Middle frontal gyrus (tissue), 1 donor: ENCODE results near the gene RGS1.

Experiments used
- DNase-seq: peaks from one replicate; pipeline ENCODE4 v3.0.0-alpha.2; 2015; ENCODE audit warnings: low spot score; ENCODE audit errors: extremely low spot score

RGS1 gene

GRCh38 chr1:192580351-192580962 is 4.9 kb downstream of the RGS1 start:
- DNase-seq = no peak

- no peak for DNase-seq
Observed at GRCh38 chr1:192581131-192581927, 5.8 kb downstream of the RGS1 start.

DNA sequence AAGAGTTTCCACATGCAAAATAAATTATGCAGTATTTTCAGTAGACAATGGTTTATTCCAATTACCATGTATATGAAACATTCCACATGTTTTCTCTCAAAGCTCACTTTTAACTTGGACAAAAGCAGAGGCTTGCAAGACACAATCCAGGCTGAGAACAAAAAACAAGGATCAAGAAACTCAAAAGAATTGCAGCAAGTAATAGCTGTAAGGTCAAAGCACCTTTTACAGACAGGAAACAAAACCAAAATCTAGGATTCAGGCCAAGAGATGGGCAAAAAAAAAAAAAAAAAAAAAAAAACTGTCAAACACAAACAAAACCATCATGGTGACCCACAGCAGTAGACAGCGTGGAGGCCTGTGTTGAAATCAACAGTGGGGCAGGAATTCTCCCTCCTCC is 9.3 kb downstream of the RGS1 start:
- no peak for DNase-seq

DNA sequence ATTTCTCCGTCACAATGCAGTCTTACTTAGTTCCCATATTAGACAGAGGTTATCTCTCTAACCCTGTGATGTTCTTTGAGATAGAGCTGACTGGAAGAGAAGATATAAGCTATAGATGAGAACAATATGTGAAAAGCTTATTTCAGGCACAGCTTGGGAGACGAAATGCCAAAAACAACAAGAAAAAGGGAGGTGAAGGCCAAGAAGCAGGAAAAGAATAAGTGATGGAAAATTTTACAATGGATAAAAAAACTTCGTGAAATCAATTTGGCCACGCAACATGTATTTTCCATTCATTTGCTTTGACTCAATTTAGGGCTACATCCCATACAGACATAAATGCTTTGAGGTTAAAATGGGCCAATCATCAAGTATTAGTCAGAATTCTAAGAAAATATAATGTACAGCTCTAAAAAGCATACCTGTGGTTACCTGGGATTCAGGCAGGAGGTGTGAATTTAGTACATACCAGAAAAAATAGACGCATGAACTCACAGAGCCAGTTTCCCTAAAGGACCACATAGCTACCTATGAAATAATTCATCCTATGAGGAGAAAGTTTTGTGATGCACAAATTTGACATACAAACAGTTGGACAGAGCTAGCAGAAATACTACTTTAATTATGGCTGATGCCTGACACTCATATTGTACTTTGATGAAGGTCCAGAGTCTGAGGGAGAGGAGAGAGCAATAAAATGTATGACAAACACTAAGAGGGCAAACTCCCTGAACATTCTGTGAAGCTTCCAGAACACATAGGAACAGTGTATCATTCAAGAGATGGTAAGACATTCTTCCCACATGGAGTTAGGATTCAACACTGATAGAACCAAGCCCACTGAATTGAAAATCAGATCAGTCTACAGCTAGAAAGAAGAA is 12.1 kb downstream of the RGS1 start:
- no peak for DNase-seq

DNA sequence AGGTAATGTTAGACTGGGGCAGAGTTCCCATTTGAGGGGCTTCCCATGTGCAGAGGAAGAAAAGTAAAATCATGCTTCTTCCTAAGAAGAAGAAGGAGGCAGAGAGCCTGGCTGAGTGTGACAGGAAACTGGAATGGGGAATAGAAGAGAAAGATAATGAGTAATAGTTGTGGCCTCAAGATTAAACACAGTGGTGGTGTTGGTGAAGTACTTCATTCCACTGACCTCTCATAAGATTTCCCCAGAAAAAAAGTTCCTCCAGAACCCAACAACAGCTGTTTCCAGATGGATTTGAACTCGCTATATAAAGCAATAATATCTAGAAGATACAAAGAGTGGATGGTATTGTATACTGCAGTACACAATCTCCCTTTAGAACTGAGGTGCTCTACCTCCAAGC is 13.0 kb downstream of the RGS1 start:
- no peak for DNase-seq

- DNase-seq = no peak
Observed at GRCh38 chr1:192589813-192590212, 14.2 kb downstream of the RGS1 start.

GRCh38 chr1:192592517-192592916 is 16.9 kb downstream of the RGS1 start:
- DNase-seq = no peak

GRCh38 chr1:192592981-192593708 is 17.6 kb downstream of the RGS1 start:
- DNase-seq = no peak

DNA sequence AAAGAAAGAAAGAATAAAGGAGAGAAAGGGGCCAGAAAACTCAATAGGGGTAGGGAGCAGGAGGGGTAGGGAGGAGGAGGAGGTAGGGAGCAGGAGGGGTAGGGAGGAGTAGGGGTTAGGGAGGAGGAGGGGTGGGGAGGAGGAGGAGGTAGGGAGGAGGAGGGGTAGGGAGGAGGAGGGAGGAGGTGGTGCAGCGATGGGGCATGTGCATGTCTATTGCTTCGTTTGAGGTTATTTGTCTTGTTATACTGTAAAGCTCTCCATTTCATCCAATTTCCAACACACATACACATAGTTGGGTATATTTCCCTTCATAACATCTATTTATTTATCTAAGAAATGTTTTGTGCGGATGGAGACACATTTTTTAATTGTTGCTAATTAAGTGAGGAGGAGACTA is 19.7 kb downstream of the RGS1 start:
- no peak for DNase-seq

- no peak for DNase-seq
Observed at GRCh38 chr1:192598589-192598988, 23.0 kb downstream of the RGS1 start.

DNA sequence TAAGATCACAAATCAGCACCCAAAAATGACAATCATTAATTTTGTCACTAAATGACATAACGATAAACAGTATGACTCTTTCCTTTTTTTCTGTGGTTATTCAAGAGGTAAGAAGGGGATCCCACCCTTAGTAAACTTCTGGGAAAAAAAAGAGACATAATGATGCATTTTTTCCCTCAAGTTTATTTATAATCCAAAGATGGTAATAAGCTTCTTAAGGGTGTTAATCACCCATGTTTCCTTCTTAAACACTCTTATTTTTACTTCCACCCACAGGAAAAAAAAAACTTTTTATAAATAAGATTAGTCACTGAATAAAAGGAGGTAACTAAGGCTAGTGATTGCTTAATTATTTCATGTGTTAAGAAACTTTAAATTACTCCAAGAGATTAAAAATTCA is 24.7 kb downstream of the RGS1 start:
- no peak for DNase-seq

GRCh38 chr1:192601143-192601542 is 25.6 kb downstream of the RGS1 start:
- DNase-seq = no peak

DNA sequence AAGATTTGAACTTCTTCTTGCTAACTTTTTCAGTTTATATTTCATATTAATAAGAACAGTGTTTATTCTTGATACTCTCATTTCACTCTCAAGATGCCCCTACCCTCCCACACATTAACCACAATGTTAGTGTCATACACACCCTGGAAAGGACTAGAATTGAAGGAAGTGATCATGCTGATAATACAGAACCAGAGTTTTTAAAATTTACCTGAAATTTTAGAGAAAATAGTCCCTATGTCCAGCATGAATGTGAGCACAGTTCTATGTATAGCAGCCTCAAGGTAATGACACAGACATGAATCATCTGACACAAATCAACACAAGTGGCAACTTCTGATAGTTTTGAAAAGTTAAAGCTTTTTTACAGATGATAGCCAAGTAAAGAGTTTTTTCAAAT is 26.0 kb downstream of the RGS1 start:
- DNase-seq = no peak

DNA sequence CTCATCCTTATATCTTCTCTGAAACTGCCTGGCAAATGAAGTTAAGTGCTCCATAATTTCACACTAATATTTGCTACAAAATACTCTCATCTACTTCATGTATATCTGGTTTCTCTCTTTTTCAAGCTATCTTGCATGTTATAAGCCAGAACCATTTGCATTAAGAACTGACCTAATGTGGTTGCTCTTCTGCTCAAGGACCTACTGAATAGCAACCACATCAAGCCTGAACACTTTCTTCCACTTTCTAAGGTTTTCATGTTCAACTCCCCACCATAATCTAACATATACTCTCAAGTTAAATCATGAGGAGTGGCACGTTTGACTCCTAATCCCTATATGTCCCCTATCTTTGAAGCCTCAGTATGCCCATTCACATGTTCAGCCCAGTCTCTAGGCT is 27.2 kb downstream of the RGS1 start:
- no peak for DNase-seq

DNA sequence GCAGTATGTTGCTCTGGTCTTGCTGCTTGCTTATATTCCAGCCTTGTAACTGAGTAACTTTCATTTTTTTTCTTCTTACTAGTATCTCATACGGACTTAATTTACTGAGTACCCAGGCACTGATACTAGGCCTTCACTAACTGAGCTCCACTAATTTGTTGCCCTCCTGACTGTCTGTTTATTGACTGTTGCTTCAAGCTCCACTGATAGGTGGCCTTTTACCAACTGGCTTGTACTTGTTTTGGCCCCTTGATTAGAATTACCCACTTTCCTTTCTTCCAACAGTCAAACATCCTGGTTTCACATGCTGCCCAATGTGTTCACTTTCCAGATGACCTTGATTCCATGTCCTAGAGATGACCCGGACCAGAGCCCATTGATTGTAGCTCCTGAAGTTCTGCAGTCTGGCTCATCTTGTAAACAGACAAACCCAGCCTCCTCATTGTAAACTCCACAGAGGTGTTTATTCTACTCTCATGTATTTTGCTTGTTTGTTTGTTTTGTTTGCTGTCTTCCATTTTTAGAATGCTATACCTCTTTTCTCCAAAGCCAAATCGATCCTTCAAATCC is 27.7 kb downstream of the RGS1 start:
- no peak for DNase-seq

DNA sequence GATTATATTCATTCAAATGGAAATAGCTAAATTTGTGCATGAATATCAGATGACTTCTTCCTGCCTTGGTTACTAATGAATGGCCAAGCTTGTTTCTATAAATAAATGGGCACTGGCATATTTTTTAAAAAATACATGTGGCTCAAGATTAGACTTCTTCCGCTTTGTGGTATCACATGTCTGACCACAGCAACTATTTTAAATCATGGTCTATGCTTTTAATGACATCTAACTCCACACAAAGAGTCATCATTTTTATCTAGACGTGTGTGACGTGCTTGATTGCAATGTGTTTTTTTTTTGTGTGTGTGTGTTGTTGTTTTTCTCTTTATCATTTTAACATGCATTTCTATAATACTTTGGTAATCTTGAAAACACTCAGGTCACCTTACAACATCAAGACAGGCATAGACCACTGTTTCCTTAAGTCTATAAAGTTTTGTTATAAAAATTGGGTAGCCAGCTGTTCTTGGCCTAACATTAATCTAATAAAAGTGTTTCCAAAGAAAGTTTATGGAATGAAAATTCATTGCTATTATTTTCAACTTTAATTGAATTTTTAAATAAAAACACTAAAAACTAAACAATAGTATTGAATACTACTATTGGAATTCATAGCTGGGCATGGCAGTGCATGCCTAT is 29.5 kb downstream of the RGS1 start:
- no peak for DNase-seq

DNA sequence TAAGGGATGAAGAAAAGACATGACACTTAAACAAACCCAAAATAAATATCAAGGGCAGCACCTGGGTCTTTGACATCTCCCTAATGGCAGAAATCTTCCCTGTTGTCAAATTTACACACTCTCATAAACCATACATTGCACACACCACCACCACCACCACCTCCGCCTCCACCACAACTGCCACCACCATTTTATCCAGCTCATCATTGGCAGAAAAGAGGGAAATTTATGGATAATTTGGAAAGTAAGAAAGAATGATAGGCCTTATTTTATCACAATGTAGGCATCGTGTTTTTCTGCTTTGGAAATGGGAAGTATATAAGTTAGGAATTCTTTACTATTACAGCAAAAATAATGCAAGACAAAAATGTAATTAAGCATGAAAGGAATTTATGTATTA is 33.1 kb downstream of the RGS1 start:
- no peak for DNase-seq

DNA sequence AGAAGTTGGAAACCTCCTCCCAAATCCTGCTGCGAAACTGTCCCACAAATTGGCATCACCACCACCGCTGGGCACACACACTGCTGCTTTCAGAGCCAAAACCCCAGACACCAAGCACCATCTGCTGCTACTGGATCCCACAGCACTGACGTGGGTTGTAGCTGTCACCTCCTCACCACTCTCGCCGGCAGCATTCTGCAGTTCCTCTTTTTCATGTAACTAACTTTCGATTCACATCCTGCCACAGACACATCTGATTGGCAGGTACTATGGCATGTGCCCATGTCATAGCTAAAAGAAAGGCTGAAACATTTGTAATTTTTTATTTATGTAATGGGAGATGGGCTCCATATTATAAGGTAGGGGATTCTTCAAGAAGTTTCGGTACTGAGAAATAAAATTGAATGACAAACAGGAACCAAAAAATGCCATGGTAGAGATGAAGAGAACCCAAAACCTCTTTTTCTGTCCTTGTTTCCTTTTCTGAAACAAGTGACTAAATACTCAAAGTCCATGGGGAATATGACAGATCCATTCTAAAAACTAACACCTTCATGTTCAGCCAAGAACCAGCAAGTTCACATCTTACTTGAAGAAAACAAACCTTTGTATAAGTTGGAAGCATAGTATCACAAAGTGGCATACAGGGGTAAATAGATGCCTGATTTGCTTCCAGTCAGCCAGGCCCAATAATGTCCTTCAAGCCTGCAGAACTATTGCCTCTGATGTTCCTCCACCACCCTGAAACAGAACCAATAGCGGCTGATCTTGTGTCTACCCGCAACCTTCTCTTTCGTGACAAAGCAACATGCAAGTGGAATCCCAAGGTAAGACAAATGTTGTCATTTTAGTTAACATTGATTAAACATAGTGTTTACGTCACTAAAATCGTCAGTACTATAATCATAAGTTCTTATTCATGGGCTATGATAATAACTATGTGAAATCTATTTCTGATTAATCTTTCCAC is 33.8 kb downstream of the RGS1 start:
- DNase-seq = no peak

GRCh38 chr1:192610112-192610889 is 34.7 kb downstream of the RGS1 start:
- no peak for DNase-seq
